Measurements from ENCODE around the gene PON2. TPM values are rescaled to one million over a fixed set of nuclear protein-coding genes. Genes with fewer than 3 reads are reported as not detected.
A peak's percentile ranks its signal among the peaks of the same experiment; 100 is the strongest.

The PON2 gene
- total RNA-seq, 1 experiment from 2014 or later: 34.3 TPM

- no peak for DNase-seq
- Histone ChIP-seq H3K4me3 (ENCODE audit: insufficient read depth, low read depth, low read length) (no peak overlapping the region), H3K36me3 (replicated peaks; ENCODE audit: control insufficient read depth, insufficient read depth, low read length) (no peaks in the 10 kb centered on the region), H3K27me3 (ENCODE audit: control insufficient read depth, insufficient read depth, low read length) (no peaks in the 10 kb centered on the region)
Measured at GRCh38 chr7:95365151-95365550, 69.7 kb downstream of the PON2 start.

GRCh38 chr7:95357623-95358022 lies 77.2 kb downstream of the PON2 start:
- peak; percentile 4 for DNase-seq
- Histone ChIP-seq H3K36me3 (replicated peaks; ENCODE audit: control insufficient read depth, insufficient read depth, low read length) (no peaks in the 10 kb centered on the region), H3K27me3 (ENCODE audit: control insufficient read depth, insufficient read depth, low read length) (no peaks in the 10 kb centered on the region), H3K4me3 (ENCODE audit: insufficient read depth, low read depth, low read length) (no peak overlapping the region)

Other genes starting within 250 kb of the PON2 start
- not detected in 2 replicates for gene PON1, start 110.5 kb downstream of the PON2 start, total RNA-seq (2014; rRNA removed; shearing (Covaris generic))
- gene PON3, start 38.7 kb downstream of the PON2 start, total RNA-seq (2014; rRNA removed; shearing (Covaris generic)): not detected in 2 replicates
- not detected in 2 replicates for gene ASB4, start 50.9 kb upstream of the PON2 start, total RNA-seq (2014; rRNA removed; shearing (Covaris generic))
- gene PDK4, start 161.5 kb upstream of the PON2 start, total RNA-seq (2014; rRNA removed; shearing (Covaris generic)): 0.59 and 0.62 TPM in 2 replicates

All from H7 (cell line).